Measurements from ENCODE around the gene ZBTB16. TPM values are rescaled to one million over a fixed set of nuclear protein-coding genes. Genes with fewer than 3 reads are reported as not detected.
A peak's percentile ranks its signal among the peaks of the same experiment; 100 is the strongest.

Gene ZBTB16
- total and polyA plus RNA-seq, 8 donors, result 7.9 to 318 (median 55.3) TPM

DNA sequence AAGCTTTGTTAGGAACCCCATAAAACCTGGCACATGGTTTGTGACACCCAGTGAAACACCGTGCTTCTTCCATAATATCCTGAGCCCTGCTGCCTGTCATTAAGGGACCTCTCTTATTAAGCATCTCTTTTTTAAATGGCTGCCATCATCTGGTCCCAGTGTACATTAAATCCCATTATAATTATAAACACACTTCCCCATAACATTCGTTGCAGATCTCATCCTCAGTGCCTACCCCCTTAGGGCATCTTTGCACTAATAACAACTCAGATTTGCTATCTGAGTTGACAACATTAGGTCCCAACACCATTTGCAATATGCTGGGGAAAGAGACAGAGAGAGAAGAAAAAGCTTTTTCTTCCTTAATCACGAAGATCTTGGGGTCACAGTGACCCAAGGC, 4.7 kb upstream of the ZBTB16 start:
- intact Hi-C loops (cut with DNase I; ENCODE audit: low total_unique reads), result loop anchor here (10.0 kb wide), 1 partner anchor 200 kb away; no protein-coding TSS in a partner anchor
- WGBS, 5 donors, result 75 to 85% (median 79%) methylated on average over 3 of the region's 3 CpGs
- Histone ChIP-seq H3K4me3 (no peak overlapping the region), H3K9me3 (no peaks in the 10 kb centered on the region), H3K4me1 (peaks cover 12 to 30% (median 21%) of the 10 kb centered on the region in 4 donors), H3K36me3 (no peaks in the 10 kb centered on the region), H3K27me3 (peaks cover 0 to 24% (median 0%) of the 10 kb centered on the region in 3 donors), H3K27ac (no peak overlapping the region)
- TF ChIP-seq EP300 (IDR thresholded peaks at IDR 0.05), result no peak
- DNase-seq, result no peak

- DNase-seq, result no peak
- peaks cover 13 to 32% (median 21%) of the 10 kb centered on the region in 4 donors for H3K4me1 ChIP-seq
- intact Hi-C loops (cut with DNase I; ENCODE audit: low total_unique reads), result loop anchor here (10.0 kb wide), 1 partner anchor 198 kb away; no protein-coding TSS in a partner anchor
These were observed 3.1 kb upstream of the ZBTB16 start for GRCh38 chr11:114056409-114056808.

GRCh38 chr11:114057147-114057546, 2.4 kb upstream of the ZBTB16 start:
- Histone ChIP-seq H3K4me3 (no peak overlapping the region), H3K9me3 (no peaks in the 10 kb centered on the region), H3K4me1 (peaks cover 20 to 39% (median 23%) of the 10 kb centered on the region in 4 donors), H3K27me3 (peaks cover 0 to 32% (median 0%) of the 10 kb centered on the region in 3 donors), H3K27ac (peak overlapping the region in 1 of 5 donors; percentile 99), H3K36me3 (peaks cover 0 to 14% (median 3%) of the 10 kb centered on the region in 4 donors)
- 58 to 77% (median 63%) methylated on average over 7 of the region's 7 CpGs for WGBS, 5 donors
- TF ChIP-seq, protein P1, sequence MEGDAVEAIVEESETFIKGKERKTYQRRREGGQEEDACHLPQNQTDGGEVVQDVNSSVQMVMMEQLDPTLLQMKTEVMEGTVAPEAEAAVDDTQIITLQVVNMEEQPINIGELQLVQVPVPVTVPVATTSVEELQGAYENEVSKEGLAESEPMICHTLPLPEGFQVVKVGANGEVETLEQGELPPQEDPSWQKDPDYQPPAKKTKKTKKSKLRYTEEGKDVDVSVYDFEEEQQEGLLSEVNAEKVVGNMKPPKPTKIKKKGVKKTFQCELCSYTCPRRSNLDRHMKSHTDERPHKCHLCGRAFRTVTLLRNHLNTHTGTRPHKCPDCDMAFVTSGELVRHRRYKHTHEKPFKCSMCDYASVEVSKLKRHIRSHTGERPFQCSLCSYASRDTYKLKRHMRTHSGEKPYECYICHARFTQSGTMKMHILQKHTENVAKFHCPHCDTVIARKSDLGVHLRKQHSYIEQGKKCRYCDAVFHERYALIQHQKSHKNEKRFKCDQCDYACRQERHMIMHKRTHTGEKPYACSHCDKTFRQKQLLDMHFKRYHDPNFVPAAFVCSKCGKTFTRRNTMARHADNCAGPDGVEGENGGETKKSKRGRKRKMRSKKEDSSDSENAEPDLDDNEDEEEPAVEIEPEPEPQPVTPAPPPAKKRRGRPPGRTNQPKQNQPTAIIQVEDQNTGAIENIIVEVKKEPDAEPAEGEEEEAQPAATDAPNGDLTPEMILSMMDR (IDR thresholded peaks at IDR 0.05), result no peak
- TF ChIP-seq POLR2A (IDR thresholded peaks at IDR 0.05), result no peak
- no peak for TF ChIP-seq POLR2AphosphoS5 (IDR thresholded peaks at IDR 0.05)
- TF ChIP-seq EP300 (IDR thresholded peaks at IDR 0.05), result no peak
- DNase-seq, result peak in 1 of 2 donors; percentile 79
- intact Hi-C loops (cut with DNase I; ENCODE audit: low total_unique reads), result loop anchor here (10.0 kb wide), 1 partner anchor 198 kb away; no protein-coding TSS in a partner anchor

More at GRCh38 chr11:114056409-114056808, 3.1 kb upstream of the ZBTB16 start:
- no peak overlapping the region for H3K27ac ChIP-seq
- peaks cover 0 to 11% (median under 1%) of the 10 kb centered on the region in 4 donors for H3K36me3 ChIP-seq
- TF ChIP-seq, protein P1 (IDR thresholded peaks at IDR 0.05), result no peak
- TF ChIP-seq POLR2A (IDR thresholded peaks at IDR 0.05) (no peak), POLR2AphosphoS5 (IDR thresholded peaks at IDR 0.05) (no peak), EP300 (IDR thresholded peaks at IDR 0.05) (no peak)
- H3K4me3 ChIP-seq, result no peak overlapping the region
- no peaks in the 10 kb centered on the region for H3K9me3 ChIP-seq
- H3K27me3 ChIP-seq, result peaks cover 0 to 32% (median 0%) of the 10 kb centered on the region in 3 donors

GRCh38 chr11:114057605-114058004, 1.9 kb upstream of the ZBTB16 start:
- no peak overlapping the region for H3K4me3 ChIP-seq
- H3K27me3 ChIP-seq, result peaks cover 0 to 32% (median 0%) of the 10 kb centered on the region in 3 donors
- no peak for TF ChIP-seq EP300 (IDR thresholded peaks at IDR 0.05)
- TF ChIP-seq POLR2AphosphoS5 (IDR thresholded peaks at IDR 0.05), result no peak
- TF ChIP-seq POLR2A (IDR thresholded peaks at IDR 0.05), result no peak
- TF ChIP-seq, protein P1 (IDR thresholded peaks at IDR 0.05), result no peak
- peak overlapping the region in 3 of 5 donors; percentile 97 to 99 (median 97) for H3K27ac ChIP-seq
- H3K4me1 ChIP-seq, result peaks cover 25 to 44% (median 26%) of the 10 kb centered on the region in 4 donors
- intact Hi-C loops (cut with DNase I; ENCODE audit: low total_unique reads), result loop anchor here (10.0 kb wide), 1 partner anchor 197 kb away; no protein-coding TSS in a partner anchor
- no peak for DNase-seq
- no peaks in the 10 kb centered on the region for H3K9me3 ChIP-seq
- H3K36me3 ChIP-seq, result peaks cover 0 to 18% (median 5%) of the 10 kb centered on the region in 4 donors
- WGBS, 5 donors, result 45 to 86% (median 77%) methylated on average over 1 of the region's 1 CpG

All from stomach (tissue), 9 donors.